ENCODE results near the gene TFAP2A.
A peak's percentile ranks its signal among the peaks of the same experiment; 100 is the strongest.

The TFAP2A gene

DNA sequence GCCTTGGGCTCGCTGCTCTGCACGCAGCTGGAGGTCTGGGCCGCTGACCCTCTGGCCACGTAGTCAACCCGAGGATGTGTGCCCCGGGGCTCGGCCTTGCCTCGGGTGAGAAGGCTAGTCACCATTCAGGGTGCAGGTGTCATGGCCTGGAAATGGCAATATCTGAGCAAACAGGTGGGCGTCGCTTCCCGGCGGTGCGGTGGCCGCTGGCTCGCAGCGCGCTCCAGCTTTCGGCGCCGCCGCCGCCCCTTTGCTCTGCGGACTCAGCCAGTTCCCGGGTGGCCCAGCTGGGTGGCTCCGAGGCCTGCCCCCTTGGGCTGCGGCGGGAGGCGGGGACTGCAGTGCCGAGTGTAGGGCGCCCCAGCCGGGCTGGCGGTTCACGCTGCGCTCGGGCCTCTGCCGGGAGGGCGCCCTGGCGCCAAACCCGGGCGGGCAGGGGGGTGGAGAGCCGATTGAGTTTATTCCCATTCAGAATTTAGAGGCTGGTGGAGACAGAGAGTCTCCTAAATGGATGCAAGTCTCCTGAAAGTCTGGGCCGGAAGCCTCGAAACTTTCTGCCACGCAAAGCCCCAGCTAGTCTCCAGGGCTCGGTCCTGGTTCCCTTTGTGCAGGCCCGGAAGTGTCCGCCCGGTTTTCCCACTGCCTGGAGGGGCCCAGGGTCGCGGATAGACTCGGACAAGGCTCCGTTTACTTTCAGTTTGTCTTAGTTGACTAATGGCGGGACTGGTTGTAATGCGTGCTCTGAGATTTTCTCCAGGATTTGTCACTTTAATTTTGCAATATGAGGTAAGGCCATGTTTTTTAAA is 11.3 kb upstream of the TFAP2A start:
- DNase-seq, result no peak

DNA sequence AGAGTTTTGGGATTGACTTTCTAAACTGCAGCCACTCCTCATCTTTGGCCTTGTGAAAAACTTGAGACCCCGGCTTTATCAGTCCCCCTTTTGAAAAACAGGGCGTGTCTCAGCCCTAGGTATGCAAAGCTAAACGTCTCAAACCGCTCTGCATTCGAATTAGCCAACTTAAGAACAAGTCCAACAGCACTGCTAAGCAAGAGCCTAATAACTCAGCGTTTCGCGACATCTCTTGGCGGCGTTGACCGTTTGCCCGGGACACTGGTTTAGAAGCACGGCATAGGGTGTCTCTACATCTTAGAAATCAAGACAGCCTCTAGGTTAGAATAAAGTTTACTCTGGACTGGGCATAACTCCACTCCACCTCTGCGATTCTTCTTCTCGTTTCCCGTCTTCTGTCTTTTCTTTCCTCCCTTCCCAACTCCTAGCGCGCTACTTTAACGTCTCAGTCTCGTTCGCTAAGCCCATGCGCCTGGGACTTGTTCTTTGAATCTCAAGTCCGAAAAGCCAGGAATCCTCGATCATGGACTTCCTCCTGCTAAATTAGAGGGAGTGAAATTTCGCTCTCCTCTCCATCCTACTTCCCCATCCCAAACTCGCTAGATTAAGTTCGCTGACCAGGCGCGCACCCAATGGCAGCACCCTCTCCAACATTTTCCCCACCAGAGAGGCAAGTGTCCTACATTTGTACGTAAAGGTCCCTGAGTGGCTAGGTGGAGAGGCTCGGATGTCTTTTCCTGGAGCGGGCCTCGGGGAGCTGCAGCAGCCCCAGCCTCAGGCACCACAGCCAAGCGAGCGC is 10.5 kb upstream of the TFAP2A start:
- no peak for DNase-seq

DNA sequence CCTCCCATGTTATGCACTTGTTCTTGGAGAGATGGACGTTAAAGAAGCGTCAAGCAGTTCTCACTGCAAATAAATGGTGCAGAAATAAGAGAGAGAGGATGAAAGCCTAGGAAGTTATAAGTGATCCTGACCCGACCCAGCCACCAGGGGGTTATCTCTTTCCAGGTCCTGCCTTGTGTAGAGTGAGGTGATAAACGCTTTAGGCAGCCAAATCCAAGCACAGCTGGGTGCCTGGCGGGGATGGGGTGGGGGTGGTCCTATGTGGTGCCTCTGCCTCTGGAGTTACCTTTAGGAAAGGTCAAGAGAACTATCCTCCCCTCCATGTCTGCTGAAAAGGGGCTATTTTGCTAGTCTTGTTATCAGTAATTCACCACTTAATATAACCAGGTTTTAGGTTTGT is 9.2 kb upstream of the TFAP2A start:
- peak; percentile 77 for DNase-seq

DNA sequence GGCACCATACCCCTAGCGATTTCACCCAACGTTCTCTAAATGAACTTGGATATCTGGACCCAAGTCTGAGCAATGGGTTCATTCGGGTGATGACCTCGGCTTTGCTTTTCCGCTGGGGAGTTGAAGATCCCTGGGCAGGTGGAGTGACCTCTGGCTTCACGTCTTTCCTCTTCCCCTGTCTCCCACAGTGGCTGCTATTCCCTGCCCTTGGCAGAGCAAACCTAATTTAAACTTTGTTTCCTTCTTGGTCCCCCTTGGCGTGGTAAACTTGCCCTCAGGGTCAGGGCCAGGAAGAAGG is 7.8 kb upstream of the TFAP2A start:
- DNase-seq, result no peak

- no peak for DNase-seq
These were observed 7.3 kb upstream of the TFAP2A start for GRCh38 chr6:10421921-10422736.

GRCh38 chr6:10421158-10421920 is 6.5 kb upstream of the TFAP2A start:
- DNase-seq, result no peak

DNA sequence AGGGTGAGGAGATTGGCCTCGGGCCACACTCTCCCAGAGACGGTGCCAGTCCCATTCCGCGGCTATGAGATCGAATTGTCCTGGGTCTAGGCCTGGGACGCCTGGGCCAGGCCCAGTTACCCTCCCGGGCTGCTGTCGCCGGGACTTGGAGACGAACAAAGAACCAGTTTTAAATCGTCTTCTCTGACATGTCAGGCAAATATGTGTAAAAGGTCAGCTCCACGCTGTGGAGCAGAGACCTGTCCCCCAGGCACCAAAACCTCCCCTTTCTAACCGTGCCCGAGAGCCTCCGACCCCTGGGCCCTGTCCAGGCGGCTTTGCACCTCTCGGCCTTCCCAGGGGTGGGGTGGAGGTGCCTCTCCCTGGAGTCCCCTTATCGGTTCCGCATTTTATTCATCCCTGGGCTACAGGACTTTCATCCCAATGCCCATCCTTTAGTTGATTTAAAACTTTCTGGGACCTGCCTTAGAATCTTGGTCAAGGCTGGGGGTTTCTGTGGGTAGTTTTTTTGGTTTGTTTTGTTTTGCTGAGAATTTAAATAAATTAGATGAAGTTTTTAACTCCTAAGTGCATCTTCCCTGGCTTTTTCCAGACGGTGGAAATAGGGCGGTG is 5.8 kb upstream of the TFAP2A start:
- DNase-seq, result no peak

- no peak for DNase-seq
These were observed 5.1 kb upstream of the TFAP2A start for GRCh38 chr6:10419749-10420545.

DNA sequence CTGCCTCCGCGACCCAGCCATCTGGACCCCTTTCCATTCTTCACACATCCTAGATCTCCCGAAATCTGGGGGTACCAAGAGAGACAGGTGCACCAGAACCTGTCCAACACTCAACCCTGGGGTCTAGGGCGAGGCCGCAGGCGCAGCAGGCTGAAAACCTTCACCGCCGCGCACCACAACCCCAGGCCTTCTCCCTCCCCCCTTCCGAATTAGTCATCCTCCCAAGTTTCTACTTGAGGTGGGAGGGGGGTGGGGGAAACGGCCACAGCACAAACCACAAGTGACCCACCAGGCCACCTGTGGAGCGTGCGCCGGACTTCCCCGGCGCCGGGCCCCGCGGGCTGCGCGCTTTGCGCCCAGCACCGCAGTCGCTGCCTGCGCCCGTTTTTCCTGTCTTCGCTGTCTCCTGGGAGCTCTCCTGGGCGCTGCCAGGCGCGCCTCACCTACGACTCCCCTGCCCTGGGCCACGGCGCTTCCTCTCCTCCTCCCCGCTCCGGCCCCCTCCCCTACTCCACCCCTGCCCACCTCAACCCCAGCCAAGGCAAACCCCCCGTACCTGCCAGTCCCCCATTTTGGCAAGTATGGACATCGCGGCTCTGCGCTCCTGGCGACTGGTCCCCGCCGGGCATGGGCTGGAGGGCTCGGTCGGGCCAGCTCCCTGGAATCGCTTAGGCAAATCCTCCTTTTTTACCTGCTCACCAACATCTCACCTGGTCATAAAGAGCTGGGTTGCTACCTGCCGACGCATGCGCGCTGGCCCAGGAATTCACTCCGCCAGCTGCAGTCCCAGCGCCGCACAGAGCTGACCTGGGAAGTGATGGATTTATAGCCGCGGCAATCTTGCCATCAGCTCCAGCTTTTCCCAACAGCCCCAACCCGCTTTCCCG is 4.2 kb upstream of the TFAP2A start:
- no peak for DNase-seq

DNA sequence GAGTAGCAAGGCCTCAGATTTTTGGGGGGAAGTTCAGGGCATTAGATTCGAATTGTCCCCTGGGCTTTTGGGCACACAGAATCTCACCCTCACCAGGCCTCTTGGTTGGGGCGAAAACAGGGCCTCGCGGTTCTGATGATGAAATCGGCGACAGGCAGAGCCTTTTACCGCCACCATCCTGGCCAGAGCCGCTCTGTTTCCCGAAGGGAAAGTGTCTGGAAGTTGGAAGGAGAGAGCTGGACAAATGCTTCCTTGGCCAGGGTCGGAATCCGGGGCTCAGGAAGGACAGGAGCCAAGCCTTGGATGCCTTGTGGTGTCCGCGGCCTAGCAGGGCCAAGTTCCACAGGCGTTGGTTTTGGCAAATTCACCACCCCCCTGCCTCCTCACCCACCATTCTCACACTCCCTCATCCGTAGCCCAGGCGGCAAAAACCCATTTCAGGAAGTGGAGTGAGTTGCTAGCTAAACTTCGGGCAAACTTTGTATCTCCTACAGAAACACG is 3.5 kb upstream of the TFAP2A start:
- no peak for DNase-seq

GRCh38 chr6:10417681-10418104 is 2.8 kb upstream of the TFAP2A start:
- DNase-seq, result no peak

- DNase-seq, result no peak
These were observed 2.2 kb upstream of the TFAP2A start for GRCh38 chr6:10416863-10417641.

DNA sequence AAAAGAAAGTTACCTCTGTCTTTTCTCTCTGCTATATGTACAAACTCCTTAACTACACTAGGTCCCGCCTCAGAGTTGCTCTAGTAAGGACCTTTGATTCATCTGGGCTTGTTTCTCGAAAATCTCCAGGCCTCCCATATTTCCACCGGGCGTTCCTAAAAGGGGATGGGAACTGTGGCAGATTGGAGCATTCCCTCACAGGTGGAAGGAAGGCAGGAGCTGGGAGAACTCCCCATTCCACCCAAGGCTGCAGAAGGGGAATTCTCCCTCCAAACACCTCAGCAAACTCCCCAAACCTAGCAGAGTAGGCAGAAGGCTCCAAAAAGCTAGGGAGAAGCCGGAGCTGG is 1.6 kb upstream of the TFAP2A start:
- DNase-seq, result no peak

GRCh38 chr6:10415617-10416480 is 975 bp upstream of the TFAP2A start:
- no peak for DNase-seq

DNA sequence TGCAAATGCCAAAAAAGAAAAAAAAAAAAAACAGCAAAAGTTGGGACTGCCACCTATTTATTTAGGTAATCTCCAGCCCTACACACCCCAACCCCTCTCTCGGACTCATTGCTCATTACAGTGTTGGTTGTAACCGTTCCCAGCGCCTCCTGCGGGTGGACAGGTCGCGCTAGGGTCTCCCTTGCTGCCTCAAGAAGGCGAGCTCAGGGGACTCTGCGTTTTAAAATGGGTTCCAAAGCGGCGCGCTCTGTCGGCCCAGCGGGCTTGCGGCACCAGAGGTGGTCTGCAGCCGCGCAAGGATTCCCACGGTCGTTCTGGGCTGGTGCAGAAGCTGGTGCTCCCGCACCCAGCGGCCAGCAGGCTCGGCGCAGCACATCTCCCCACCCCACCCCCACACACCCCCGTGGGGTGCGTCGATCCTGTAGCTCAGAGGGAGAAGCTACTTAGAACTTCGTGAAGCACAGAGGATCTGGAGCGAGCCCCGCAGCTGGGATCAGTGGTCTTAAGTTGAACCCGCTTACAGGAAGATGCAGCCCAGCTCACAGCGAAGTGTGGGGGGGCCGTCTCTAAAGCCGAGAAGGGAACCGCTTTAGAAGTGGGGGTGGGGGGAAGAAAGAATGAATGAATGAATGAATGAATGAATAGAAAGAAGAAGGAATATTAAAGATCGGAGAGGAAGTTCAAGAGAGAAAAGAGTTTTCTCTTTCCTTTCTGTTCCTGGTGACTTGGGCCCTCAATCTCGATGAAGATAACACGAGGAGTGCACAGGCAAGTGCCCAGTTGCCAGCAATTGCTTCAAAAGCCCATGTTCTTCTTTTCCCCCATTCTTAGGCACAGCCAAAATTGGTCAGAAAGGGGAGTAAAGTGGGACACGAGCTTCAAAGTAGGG is 780 bp downstream of the TFAP2A start:
- peak; percentile 81 for DNase-seq

GRCh38 chr6:10413262-10413849 is 1.5 kb downstream of the TFAP2A start:
- DNase-seq, result no peak
